Measurements from ENCODE around the gene ZNF451.
"Not testable (repeated sequence)": the region's sequence is repeated elsewhere in the genome, so short reads cannot be mapped to it uniquely, and the experiment has no call there.

Gene ZNF451

GRCh38 chr6:57087916-57088315 is 2.1 kb upstream of the ZNF451 start:
- H3K9me3 ChIP-seq (ENCODE audit: severe bottlenecking): no peaks in the 10 kb centered on the region
- no peak overlapping the region for H3K27ac ChIP-seq
- peaks cover 16% of the 10 kb centered on the region for H3K36me3 ChIP-seq
- no peaks in the 10 kb centered on the region for H3K27me3 ChIP-seq (ENCODE audit: insufficient read depth, low read depth, severe bottlenecking)
- DNase-seq: no peak
- no peak for TF ChIP-seq CTCF (IDR thresholded peaks at IDR 0.05; ENCODE audit: low read depth, low read length)
- no peak overlapping the region for H3K4me3 ChIP-seq (ENCODE audit: low read depth, low read length)

GRCh38 chr6:57089265-57089664 is 723 bp upstream of the ZNF451 start:
- Histone ChIP-seq H3K27ac (peak overlapping the region; percentile 48), H3K27me3 (ENCODE audit: insufficient read depth, low read depth, severe bottlenecking) (no peaks in the 10 kb centered on the region), H3K4me3 (ENCODE audit: low read depth, low read length) (peak overlapping the region; percentile 55), H3K36me3 (peaks cover 30% of the 10 kb centered on the region), H3K9me3 (ENCODE audit: severe bottlenecking) (no peaks in the 10 kb centered on the region)
- no peak for DNase-seq
- TF ChIP-seq CTCF (IDR thresholded peaks at IDR 0.05; ENCODE audit: low read depth, low read length): no peak

GRCh38 chr6:57090458-57091067 is 575 bp downstream of the ZNF451 start:
- H3K27me3 ChIP-seq (ENCODE audit: insufficient read depth, low read depth, severe bottlenecking); H3K9me3 ChIP-seq (ENCODE audit: severe bottlenecking); DNase-seq; H3K4me3 ChIP-seq (ENCODE audit: low read depth, low read length); H3K27ac ChIP-seq: not testable (repeated sequence)
- H3K36me3 ChIP-seq: peaks cover 43% of the 10 kb centered on the region

- not testable (repeated sequence) for H3K9me3 ChIP-seq (ENCODE audit: severe bottlenecking); DNase-seq; H3K27me3 ChIP-seq (ENCODE audit: insufficient read depth, low read depth, severe bottlenecking); H3K27ac ChIP-seq; H3K4me3 ChIP-seq (ENCODE audit: low read depth, low read length)
- peaks cover 46% of the 10 kb centered on the region for H3K36me3 ChIP-seq
These were observed 1.4 kb downstream of the ZNF451 start for GRCh38 chr6:57091375-57091774.

GRCh38 chr6:57094689-57095088 is 4.7 kb downstream of the ZNF451 start:
- Histone ChIP-seq H3K36me3 (peaks cover 73% of the 10 kb centered on the region), H3K27me3 (ENCODE audit: insufficient read depth, low read depth, severe bottlenecking) (no peaks in the 10 kb centered on the region), H3K9me3 (ENCODE audit: severe bottlenecking) (no peaks in the 10 kb centered on the region), H3K27ac (no peak overlapping the region), H3K4me3 (ENCODE audit: low read depth, low read length) (no peak overlapping the region)
- TF ChIP-seq CTCF (IDR thresholded peaks at IDR 0.05; ENCODE audit: low read depth, low read length): no peak
- no peak for DNase-seq

- Histone ChIP-seq H3K27me3 (ENCODE audit: insufficient read depth, low read depth, severe bottlenecking) (no peaks in the 10 kb centered on the region), H3K27ac (no peak overlapping the region), H3K4me3 (ENCODE audit: low read depth, low read length) (no peak overlapping the region), H3K9me3 (ENCODE audit: severe bottlenecking) (no peaks in the 10 kb centered on the region), H3K36me3 (peaks cover 89% of the 10 kb centered on the region)
- no peak for TF ChIP-seq CTCF (IDR thresholded peaks at IDR 0.05; ENCODE audit: low read depth, low read length)
- DNase-seq: no peak
These were observed 7.6 kb downstream of the ZNF451 start for GRCh38 chr6:57097596-57097995.

GRCh38 chr6:57102976-57103375 is 13.0 kb downstream of the ZNF451 start:
- no peak for DNase-seq
- Histone ChIP-seq H3K4me3 (ENCODE audit: low read depth, low read length) (no peak overlapping the region), H3K27me3 (ENCODE audit: insufficient read depth, low read depth, severe bottlenecking) (no peaks in the 10 kb centered on the region), H3K27ac (no peak overlapping the region), H3K36me3 (peaks cover 71% of the 10 kb centered on the region), H3K9me3 (ENCODE audit: severe bottlenecking) (no peaks in the 10 kb centered on the region)
- TF ChIP-seq CTCF (IDR thresholded peaks at IDR 0.05; ENCODE audit: low read depth, low read length): no peak

Data from WERI-Rb-1 (cell line).